HT-29 (cell line): Measurements from ENCODE around the gene INPP4A. TPM values are rescaled to one million over a fixed set of nuclear protein-coding genes. Genes with fewer than 3 reads are reported as not detected.
A peak's percentile ranks its signal among the peaks of the same experiment; 100 is the strongest.

Source experiments
- DNase-seq: peaks from one replicate; pipeline ENCODE4 v3.0.0-alpha.2; 2015; ENCODE audit warnings: low spot score
- total RNA-seq: library from RNA; depleted of rRNA; stranded (reverse); fragments of >200 nt; shearing (Covaris generic); gene quantifications from 2 replicates; pipeline ENCODE4 v1.2.3, GENCODE V29; 2014

INPP4A gene
- total RNA-seq, 1 experiment from 2014 or later: 11.5 TPM

DNA sequence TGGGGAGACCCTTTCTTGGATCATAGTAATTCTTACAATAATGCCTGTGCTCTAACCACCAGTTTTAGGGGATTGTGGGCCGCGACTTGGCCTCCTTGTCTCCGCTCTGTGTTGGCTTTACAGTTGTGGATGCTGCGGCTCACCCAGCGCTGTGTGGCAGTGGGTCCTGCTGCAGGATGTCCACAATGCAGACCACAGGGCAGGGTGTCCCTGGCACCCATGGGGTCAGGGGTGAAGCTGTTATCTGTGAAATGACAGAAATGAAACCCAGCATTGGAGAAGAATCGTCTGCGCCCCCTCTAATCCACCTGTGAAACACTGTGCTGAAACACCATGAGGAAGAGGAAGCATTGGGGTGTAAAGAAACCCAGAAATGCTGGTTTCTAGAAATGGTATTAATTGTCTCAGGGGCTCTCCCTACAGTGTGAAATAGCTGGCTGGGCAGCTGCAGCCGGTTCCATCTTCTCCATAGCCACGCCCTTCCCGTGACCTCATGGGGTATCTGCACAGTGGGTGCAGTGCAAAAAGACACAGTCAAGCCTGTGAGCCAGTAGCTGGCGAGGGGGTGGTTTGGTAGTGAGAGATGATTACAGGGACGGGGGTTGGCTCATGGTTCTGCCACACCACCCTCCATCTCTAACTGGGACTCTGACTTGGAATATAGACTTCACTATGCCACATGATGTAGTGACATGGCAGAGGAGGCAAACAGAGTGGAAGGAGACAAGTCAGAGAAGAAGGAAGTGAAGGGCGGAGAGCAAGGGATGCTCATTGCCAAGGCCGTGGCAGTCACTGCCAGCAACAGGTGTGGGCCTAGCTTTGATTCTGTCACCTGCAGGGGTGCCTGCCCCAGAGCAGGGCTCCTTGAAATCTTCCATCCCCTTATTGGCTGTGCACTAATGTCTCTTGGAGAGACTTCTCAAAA is 16.2 kb downstream of the INPP4A start:
- no peak for DNase-seq

- DNase-seq: no peak
These were observed 16.9 kb downstream of the INPP4A start for GRCh38 chr2:98461498-98462049.

DNA sequence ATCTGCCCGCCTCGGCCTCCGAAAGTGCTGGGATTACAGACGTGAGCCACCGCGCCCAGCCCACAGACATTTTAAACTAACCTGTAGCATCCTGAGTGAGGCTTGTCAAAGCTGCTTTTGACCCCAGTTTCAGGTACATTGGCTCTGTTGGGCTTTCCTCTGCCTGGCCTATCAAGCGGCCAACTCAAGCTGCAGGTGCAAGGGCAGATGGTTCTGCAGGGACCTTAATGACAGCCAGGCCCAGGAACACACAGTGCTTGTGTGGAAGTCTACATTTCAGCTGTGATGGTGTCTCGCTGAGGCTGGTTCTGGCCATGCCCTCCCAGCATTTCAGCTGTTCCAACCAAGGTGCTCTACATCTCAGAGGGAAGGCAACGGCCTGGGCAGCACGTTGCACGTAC is 18.4 kb downstream of the INPP4A start:
- DNase-seq: no peak

DNA sequence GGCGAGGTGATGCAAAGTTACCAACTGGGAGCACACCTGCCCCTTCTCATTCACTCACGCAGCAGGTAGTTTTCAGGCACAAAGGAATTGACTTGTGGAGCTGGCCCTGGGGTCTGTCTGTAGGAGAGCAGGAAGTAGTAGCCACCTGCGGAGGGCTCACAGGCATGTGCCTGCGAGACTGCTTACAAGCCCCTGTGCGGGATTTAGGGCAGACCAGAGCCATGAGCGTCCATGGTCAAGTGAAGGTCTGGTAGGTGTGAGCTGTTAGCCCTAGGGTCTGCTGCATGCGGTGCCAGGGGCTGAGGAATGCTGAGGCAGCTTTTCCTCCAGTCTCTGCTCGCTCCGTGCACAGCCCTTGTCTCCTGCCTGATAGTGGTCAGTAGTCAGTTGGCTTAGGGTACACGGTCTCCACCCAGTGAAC is 18.9 kb downstream of the INPP4A start:
- no peak for DNase-seq

DNA sequence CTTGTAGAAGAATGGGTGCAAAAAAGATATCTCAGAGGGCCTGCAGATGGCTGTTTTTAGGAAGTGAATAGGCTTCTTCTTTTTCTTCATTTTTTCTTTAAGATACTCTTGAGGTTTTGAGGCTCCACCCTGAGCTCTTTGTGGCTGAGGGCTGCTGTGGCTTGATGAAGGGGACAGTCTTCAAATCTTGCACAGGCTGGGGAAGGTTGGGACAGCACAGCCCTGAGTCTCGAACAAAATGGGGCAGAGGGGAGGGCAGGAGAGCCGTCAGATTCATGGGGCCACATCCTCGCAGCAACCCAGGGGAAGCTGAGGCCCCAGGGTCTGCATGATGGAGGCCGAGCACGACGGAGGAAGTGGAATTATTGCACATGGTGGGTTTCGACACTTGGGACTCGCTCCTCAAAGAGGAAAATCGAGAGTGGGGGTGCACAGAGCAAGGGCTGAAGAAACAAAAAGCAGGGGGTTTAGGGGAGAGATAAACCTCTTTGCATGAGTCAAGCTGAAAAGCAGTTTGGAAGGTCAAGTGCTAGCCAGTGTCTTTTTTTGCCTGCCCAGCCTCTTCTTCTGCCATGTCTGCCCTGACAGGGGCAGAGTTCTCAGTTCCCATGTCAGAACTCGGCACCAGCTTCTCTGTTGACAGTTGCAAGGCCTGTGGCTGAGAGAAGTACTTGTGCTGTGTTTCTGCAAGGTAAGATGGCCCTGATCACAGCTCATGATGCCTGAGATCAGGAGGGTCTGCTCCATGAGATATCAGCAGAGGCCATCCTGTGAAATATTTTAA is 19.5 kb downstream of the INPP4A start:
- no peak for DNase-seq

DNA sequence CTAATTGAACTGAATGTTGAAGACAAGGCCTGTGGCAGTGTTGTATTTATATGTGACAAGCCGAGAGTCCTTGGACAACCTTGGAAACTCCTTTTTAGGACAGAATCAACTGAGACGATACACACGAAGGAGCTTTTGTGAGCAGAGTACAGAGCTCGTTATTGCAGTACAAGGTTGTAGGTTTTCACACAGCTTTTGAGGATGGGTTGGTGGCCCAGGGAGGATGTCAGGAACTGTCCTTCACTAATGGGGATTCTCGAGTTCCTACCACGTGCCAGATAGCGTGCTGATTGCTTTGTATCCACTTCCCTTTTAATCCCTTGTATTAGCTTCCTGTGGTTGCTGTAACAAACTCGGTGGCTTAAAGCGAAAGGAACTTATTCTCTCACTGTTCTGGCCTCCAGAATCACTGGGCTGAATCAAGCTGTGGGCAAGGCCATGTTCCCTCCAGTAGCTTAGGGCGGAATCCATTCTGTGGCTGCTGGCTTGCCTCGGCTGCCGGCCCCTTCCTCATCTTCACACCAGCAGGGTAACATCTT is 20.2 kb downstream of the INPP4A start:
- DNase-seq: no peak

GRCh38 chr2:98465456-98466226 is 21.0 kb downstream of the INPP4A start:
- peak; percentile 77 for DNase-seq

DNA sequence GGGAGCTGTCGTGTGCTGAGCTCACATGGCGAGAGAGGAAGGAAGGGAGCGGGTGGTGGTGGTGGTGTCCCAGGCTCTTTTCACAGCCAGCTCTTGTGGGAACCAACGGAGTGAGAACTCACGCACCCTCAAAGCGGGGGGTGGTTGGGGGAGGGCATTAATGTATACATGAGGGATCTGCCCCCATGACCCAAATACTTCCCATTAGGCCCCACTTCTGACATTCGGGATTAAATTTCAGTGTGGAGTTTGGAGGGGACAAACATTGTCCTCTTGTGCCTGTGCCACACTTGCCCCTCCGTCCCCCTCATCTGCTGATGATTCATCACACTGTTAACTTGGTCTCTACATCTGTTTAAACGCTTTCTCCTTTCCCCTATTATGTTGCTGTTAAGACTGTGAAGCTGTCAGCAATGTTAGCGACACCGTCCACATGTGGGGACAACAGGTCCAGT is 22.5 kb downstream of the INPP4A start:
- DNase-seq: no peak

DNA sequence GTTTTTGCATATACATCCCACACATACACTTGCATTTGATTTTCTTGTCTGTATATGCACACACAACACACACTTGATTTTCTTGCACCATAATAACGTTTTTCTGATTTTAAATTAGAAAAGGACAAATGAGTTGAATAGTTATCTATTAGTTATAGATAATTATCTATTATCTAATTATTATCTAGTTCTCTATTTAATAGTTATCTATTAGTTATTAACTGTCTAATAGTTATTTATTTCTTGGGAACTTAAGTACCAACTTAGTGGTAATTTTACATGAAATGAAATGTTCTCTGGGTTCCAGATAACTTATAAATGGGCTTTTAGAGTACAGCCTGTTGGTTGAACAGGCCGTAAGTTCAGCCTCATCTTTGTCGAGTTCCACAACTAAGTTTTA is 23.0 kb downstream of the INPP4A start:
- no peak for DNase-seq

DNA sequence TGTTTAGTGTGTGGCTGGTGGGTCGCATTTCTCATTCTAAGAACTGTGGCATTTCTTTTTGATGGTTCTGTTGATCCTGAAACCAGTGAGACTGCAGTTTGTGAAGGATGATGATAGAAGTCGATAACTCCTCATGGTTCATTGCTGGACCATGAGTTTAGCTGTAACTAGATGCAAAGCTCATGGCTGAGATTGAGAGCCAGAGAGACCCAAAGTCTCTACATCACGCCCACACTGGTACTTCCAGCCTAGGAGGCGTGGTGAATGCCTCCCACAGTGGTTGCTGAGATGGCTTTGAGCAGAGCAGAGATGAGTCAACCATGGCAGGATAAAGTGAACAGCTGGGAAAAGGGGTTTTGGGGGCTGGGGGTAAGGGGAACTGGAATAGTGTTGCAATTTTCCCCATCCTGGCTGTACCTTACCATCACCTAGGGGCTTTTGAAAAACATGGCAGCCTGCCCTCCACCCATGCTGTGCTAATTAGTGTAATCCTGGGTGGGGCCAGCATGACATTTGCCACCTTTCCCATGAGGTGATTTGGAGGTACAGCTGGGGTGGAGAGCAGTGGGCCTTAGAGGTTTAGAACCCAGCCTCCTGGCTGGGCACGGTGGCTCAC is 24.1 kb downstream of the INPP4A start:
- DNase-seq: no peak

- DNase-seq: no peak
These were observed 25.3 kb downstream of the INPP4A start for GRCh38 chr2:98469862-98470544.

DNA sequence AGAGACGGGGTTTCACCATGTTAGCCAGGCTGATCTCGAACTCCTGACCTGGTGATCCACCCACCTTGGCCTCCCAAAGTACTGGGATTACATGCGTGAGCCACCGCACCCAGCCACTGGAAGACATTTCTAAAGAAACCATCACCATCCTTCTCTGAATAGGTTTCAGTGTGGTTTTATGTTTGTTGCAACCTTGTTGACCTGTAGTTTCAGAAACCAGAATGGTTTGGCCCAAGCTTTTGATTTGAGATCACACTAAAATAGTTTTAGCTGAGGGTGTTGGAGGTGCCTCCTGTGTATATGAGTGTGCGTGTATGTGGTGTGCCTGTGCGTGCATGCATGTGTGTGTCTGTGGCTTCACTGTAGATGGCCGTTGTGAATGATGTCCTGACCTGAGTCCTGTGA is 26.2 kb downstream of the INPP4A start:
- no peak for DNase-seq

DNA sequence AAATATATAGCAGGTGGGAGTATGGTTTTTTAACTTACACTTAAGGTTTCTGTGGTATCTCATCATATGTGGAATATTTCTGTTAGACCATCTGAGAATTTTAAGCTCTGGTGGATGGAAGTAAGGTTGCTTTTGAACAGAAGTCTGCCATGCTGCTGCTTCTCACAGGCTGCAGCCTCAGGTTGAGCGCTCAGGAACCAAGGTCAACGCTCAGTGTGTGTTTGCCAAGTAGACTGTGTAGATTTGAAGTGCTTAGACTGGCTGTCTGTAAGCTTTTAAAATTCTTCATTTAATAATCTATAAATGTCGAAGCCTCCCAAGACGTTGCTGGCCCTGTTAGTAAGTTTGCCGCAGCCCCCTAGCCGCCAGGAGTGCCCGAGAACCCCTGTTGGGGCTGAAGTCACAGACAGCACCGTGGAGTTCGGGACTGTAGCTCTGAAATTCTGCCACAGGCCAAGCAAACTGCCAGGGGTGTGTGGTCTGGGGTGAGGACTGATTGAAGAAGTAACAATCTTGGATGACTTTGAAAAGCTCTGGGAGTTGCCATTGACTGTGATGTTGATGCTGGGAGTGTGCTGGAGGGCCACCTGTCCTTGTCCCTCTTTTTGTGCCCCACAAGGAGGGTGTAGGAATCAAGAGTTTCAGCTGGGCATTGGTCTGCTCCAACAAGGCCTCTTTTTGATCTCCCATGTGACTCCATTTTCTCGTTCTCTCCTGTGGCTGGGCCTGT is 26.9 kb downstream of the INPP4A start:
- no peak for DNase-seq

GRCh38 chr2:98472132-98472650 is 27.5 kb downstream of the INPP4A start:
- no peak for DNase-seq

GRCh38 chr2:98472961-98473746 is 28.5 kb downstream of the INPP4A start:
- DNase-seq: no peak

DNA sequence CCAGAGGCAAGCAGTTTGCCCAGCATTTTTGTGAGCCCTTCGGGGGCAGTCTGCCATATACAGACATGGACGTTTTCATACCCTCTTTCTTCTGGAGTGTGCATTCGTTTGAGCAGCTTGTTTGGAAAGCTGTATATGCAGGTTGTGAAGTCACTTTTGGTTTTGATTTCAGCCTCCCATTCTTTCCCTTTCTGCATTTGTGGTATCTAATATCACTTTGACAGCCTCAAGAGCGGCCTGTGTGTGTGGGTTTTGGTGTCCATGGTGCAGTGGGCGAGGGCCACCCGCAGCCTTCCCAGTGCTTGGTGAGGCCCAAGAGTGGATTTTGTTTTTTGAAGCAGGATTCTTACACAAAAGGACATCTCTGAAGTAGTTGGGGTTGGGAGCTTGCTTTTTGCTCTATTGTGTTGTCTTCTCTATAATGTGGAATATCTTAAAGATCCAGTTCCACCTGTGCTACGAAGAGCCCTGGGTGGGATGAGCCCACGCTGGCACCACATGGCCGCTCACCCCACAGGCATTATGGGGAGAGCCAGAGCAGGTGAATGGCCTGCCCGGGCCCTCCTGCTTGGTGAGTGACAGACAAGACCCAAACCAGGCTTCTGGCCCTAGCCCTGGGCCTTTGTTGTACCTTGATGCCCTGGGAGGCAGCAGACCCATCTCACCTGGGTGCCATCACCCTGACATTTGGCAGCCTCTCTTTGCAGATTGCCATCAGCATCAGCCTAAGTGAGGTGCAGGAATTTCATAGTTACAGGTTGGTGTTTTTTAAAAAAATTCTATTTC is 29.5 kb downstream of the INPP4A start:
- DNase-seq: no peak

- DNase-seq: no peak
These were observed 30.4 kb downstream of the INPP4A start for GRCh38 chr2:98474979-98475632.
